ENCODE results near the gene FCHSD2. TPM values are rescaled to one million over a fixed set of nuclear protein-coding genes. Genes with fewer than 3 reads are reported as not detected.
A peak's percentile ranks its signal among the peaks of the same experiment; 100 is the strongest.

Gene FCHSD2
- total RNA-seq, 3 donors from 2014 or later (not counting 1 experiment from before 2014, with no cell fraction given), result 39.4 to 59.1 (median 42.1) TPM

GRCh38 chr11:73055002-73055401, 87.1 kb downstream of the FCHSD2 start:
- 88% methylated on average over 3 of the region's 5 CpGs for WGBS (ENCODE audit: insufficient coverage)
- Histone ChIP-seq H3K4me3 (ENCODE audit: low read length) (no peak overlapping the region), H3K36me3 (ENCODE audit: control insufficient read depth, insufficient read depth, low read length) (no peaks in the 10 kb centered on the region), H3K27me3 (ENCODE audit: control insufficient read depth, insufficient read depth, low read length) (no peaks in the 10 kb centered on the region), H3K9me3 (ENCODE audit: control insufficient read depth, insufficient read depth, low read length) (peaks cover 4% of the 10 kb centered on the region), H3K27ac (ENCODE audit: low read length) (no peak overlapping the region), H3K4me1 (ENCODE audit: control insufficient read depth, insufficient read depth, low read length) (no peaks in the 10 kb centered on the region)
- Mint-ChIP-seq H3K27ac (no peak overlapping the region), H3K4me3 (no peak overlapping the region), H3K27me3 (ENCODE audit: low read depth in 2 of 2) (no peaks in the 10 kb centered on the region), H3K9me3 (no peaks in the 10 kb centered on the region), H3K4me1 (peaks cover 7 to 16% of the 10 kb centered on the region in 2 donors), H3K36me3 (no peaks in the 10 kb centered on the region)
- intact Hi-C loops (cut with micrococcal nuclease), result no loop called here
- TF ChIP-seq CTCF (IDR thresholded peaks at IDR 0.05), result no peak
- DNase-seq (no peak), ATAC-seq (no peak)

GRCh38 chr11:73053964-73054363, 88.2 kb downstream of the FCHSD2 start:
- WGBS (ENCODE audit: insufficient coverage), result 100% methylated on average over 1 of the region's 1 CpG
- H3K4me3 Mint-ChIP-seq, result no peak overlapping the region
- no peak overlapping the region for H3K27ac Mint-ChIP-seq

GRCh38 chr11:73048446-73048845, 93.7 kb downstream of the FCHSD2 start:
- peak overlapping the region; percentile 58 for H3K27ac ChIP-seq (ENCODE audit: low read length)
- H3K4me3 ChIP-seq (ENCODE audit: low read length), result no peak overlapping the region
- no peak for ATAC-seq
- no peaks in the 10 kb centered on the region for H3K36me3 Mint-ChIP-seq
- intact Hi-C loops (cut with micrococcal nuclease), result no loop called here
- no peaks in the 10 kb centered on the region for H3K9me3 Mint-ChIP-seq
- H3K4me3 Mint-ChIP-seq, result no peak overlapping the region
- H3K36me3 ChIP-seq (ENCODE audit: control insufficient read depth, insufficient read depth, low read length), result no peaks in the 10 kb centered on the region
- peak overlapping the region; percentile 23 to 73 for H3K27ac Mint-ChIP-seq
- H3K9me3 ChIP-seq (ENCODE audit: control insufficient read depth, insufficient read depth, low read length), result no peaks in the 10 kb centered on the region
- TF ChIP-seq CTCF (IDR thresholded peaks at IDR 0.05), result no peak
- DNase-seq, result no peak
- H3K27me3 ChIP-seq (ENCODE audit: control insufficient read depth, insufficient read depth, low read length), result no peaks in the 10 kb centered on the region
- WGBS (ENCODE audit: insufficient coverage), result 96% methylated on average over 2 of the region's 3 CpGs
- H3K4me1 Mint-ChIP-seq, result peaks cover 18 to 22% of the 10 kb centered on the region in 2 donors
- no peaks in the 10 kb centered on the region for H3K4me1 ChIP-seq (ENCODE audit: control insufficient read depth, insufficient read depth, low read length)
- no peaks in the 10 kb centered on the region for H3K27me3 Mint-ChIP-seq (ENCODE audit: low read depth in 2 of 2)

More at GRCh38 chr11:73053964-73054363, 88.2 kb downstream of the FCHSD2 start:
- Histone ChIP-seq H3K9me3 (ENCODE audit: control insufficient read depth, insufficient read depth, low read length) (peaks cover 4% of the 10 kb centered on the region), H3K36me3 (ENCODE audit: control insufficient read depth, insufficient read depth, low read length) (no peaks in the 10 kb centered on the region), H3K27me3 (ENCODE audit: control insufficient read depth, insufficient read depth, low read length) (no peaks in the 10 kb centered on the region), H3K27ac (ENCODE audit: low read length) (no peak overlapping the region), H3K4me1 (ENCODE audit: control insufficient read depth, insufficient read depth, low read length) (no peaks in the 10 kb centered on the region), H3K4me3 (ENCODE audit: low read length) (no peak overlapping the region)
- intact Hi-C loops (cut with micrococcal nuclease), result no loop called here
- Mint-ChIP-seq H3K27me3 (ENCODE audit: low read depth in 2 of 2) (no peaks in the 10 kb centered on the region), H3K4me1 (peaks cover 7 to 16% of the 10 kb centered on the region in 2 donors), H3K36me3 (no peaks in the 10 kb centered on the region), H3K9me3 (no peaks in the 10 kb centered on the region)
- TF ChIP-seq CTCF (IDR thresholded peaks at IDR 0.05), result no peak
- no peak for ATAC-seq
- DNase-seq, result no peak

- DNase-seq, result peak in 1 of 2 donors; percentile 14
These were observed 94.2 kb downstream of the FCHSD2 start for GRCh38 chr11:73047773-73048371.

More at GRCh38 chr11:73047773-73048371, 94.2 kb downstream of the FCHSD2 start:
- no peak overlapping the region for H3K4me3 ChIP-seq (ENCODE audit: low read length)
- H3K4me3 Mint-ChIP-seq, result peak overlapping the region; percentile 57
- intact Hi-C loops (cut with micrococcal nuclease), result no loop called here
- peak overlapping the region; percentile 23 to 73 for H3K27ac Mint-ChIP-seq
- 18% methylated on average over 2 of the region's 2 CpGs for WGBS (ENCODE audit: insufficient coverage)
- H3K36me3 ChIP-seq (ENCODE audit: control insufficient read depth, insufficient read depth, low read length), result no peaks in the 10 kb centered on the region
- H3K9me3 Mint-ChIP-seq, result no peaks in the 10 kb centered on the region
- TF ChIP-seq CTCF (IDR thresholded peaks at IDR 0.05), result no peak
- H3K27ac ChIP-seq (ENCODE audit: low read length), result peak overlapping the region; percentile 58
- peak in 1 of 3 donors; percentile 42 for ATAC-seq
- H3K27me3 Mint-ChIP-seq (ENCODE audit: low read depth in 2 of 2), result no peaks in the 10 kb centered on the region
- H3K4me1 Mint-ChIP-seq, result peaks cover 18 to 22% of the 10 kb centered on the region in 2 donors
- H3K36me3 Mint-ChIP-seq, result no peaks in the 10 kb centered on the region
- no peaks in the 10 kb centered on the region for H3K4me1 ChIP-seq (ENCODE audit: control insufficient read depth, insufficient read depth, low read length)
- H3K9me3 ChIP-seq (ENCODE audit: control insufficient read depth, insufficient read depth, low read length), result no peaks in the 10 kb centered on the region
- no peaks in the 10 kb centered on the region for H3K27me3 ChIP-seq (ENCODE audit: control insufficient read depth, insufficient read depth, low read length)
